ENCODE data around the gene PREPL.
"Not testable (repeated sequence)": the region's sequence is repeated elsewhere in the genome, so short reads cannot be mapped to it uniquely, and the experiment has no call there.

Gene PREPL

GRCh38 chr2:44347526-44347925, 13.8 kb downstream of the PREPL start:
- DNase-seq: no peak

GRCh38 chr2:44342854-44343253, 18.4 kb downstream of the PREPL start:
- no peak for DNase-seq

GRCh38 chr2:44335806-44336538, 25.3 kb downstream of the PREPL start:
- no peak for DNase-seq

GRCh38 chr2:44333994-44334393, 27.3 kb downstream of the PREPL start:
- no peak for DNase-seq

GRCh38 chr2:44330801-44331200, 30.5 kb downstream of the PREPL start:
- no peak for DNase-seq

- DNase-seq: no peak
Measured at GRCh38 chr2:44329343-44329742, 32.0 kb downstream of the PREPL start.

GRCh38 chr2:44328750-44329149, 32.5 kb downstream of the PREPL start:
- DNase-seq: no peak

- DNase-seq: no peak
Measured at GRCh38 chr2:44326548-44327264, 34.6 kb downstream of the PREPL start.

- no peak for DNase-seq
Measured at GRCh38 chr2:44325897-44326296, 35.4 kb downstream of the PREPL start.

- DNase-seq: no peak
Measured at GRCh38 chr2:44324971-44325426, 36.3 kb downstream of the PREPL start.

- DNase-seq: no peak
Measured at GRCh38 chr2:44321360-44321759, 39.9 kb downstream of the PREPL start.

GRCh38 chr2:44320832-44321231, 40.5 kb downstream of the PREPL start:
- no peak for DNase-seq

- DNase-seq: no peak
Measured at GRCh38 chr2:44315945-44316344, 45.3 kb downstream of the PREPL start.

GRCh38 chr2:44314362-44314761, 46.9 kb downstream of the PREPL start:
- DNase-seq: no peak

GRCh38 chr2:44310287-44310686, 51.0 kb downstream of the PREPL start:
- DNase-seq: no peak

GRCh38 chr2:44305882-44306281, 55.4 kb downstream of the PREPL start:
- DNase-seq: no peak

GRCh38 chr2:44304258-44304657, 57.0 kb downstream of the PREPL start:
- no peak for DNase-seq

GRCh38 chr2:44303766-44304165, 57.5 kb downstream of the PREPL start:
- DNase-seq: not testable (repeated sequence)

- no peak for DNase-seq
Measured at GRCh38 chr2:44301111-44301510, 60.2 kb downstream of the PREPL start.

GRCh38 chr2:44299635-44300034, 61.7 kb downstream of the PREPL start:
- DNase-seq: no peak

- DNase-seq: no peak
Measured at GRCh38 chr2:44297431-44297830, 63.9 kb downstream of the PREPL start.

- DNase-seq: no peak
Measured at GRCh38 chr2:44296653-44297052, 64.6 kb downstream of the PREPL start.

GRCh38 chr2:44295633-44296359, 65.5 kb downstream of the PREPL start:
- no peak for DNase-seq

- no peak for DNase-seq
Measured at GRCh38 chr2:44295113-44295512, 66.2 kb downstream of the PREPL start.
